ENCODE measurements around the gene MYCBPAP. TPM values are rescaled to one million over a fixed set of nuclear protein-coding genes. Genes with fewer than 3 reads are reported as not detected.

The MYCBPAP gene
- total RNA-seq, 1 experiment from 2014 or later, result 0.52 TPM

- peak; percentile 97 for DNase-seq
Measured at GRCh38 chr17:50541716-50542688, 33.8 kb downstream of the MYCBPAP start.

GRCh38 chr17:50542795-50543774, 34.8 kb downstream of the MYCBPAP start:
- H3K9me3 Mint-ChIP-seq (ENCODE audit: low read depth, unreplicated experiment), result no peaks in the 10 kb centered on the region
- peaks cover 50% of the 10 kb centered on the region for H3K4me1 Mint-ChIP-seq (ENCODE audit: low read depth, unreplicated experiment)
- peak overlapping the region; percentile 90 for H3K27ac Mint-ChIP-seq (ENCODE audit: unreplicated experiment)
- no peaks in the 10 kb centered on the region for H3K27me3 Mint-ChIP-seq (ENCODE audit: unreplicated experiment)
- no peak for TF ChIP-seq CTCF (IDR thresholded peaks at IDR 0.05; ENCODE audit: unreplicated experiment)
- H3K4me3 Mint-ChIP-seq (ENCODE audit: low read depth, unreplicated experiment), result peak overlapping the region; percentile 63
- peak; percentile 70 for DNase-seq
- CTCF ChIA-PET, result interaction anchor here (0.6 to 2.4 kb wide), 17 partner anchors 8 to 181 kb away, joined by 3 to 9 read pairs (median 3); partner anchors contain the start of genes EPN3 and LRRC59
- no TSS peak for BruUV-seq (replicated peaks)
- intact Hi-C loops (cut with micrococcal nuclease; ENCODE audit: unreplicated experiment), result loop anchor here (2.0 to 10.0 kb wide), 2 partner anchors 60 to 412 kb away; no protein-coding TSS in a partner anchor
- peaks cover 47% of the 10 kb centered on the region for H3K36me3 Mint-ChIP-seq (ENCODE audit: insufficient read depth, unreplicated experiment)

More at GRCh38 chr17:50541716-50542688, 33.8 kb downstream of the MYCBPAP start:
- Mint-ChIP-seq H3K9me3 (ENCODE audit: low read depth, unreplicated experiment) (no peaks in the 10 kb centered on the region), H3K36me3 (ENCODE audit: insufficient read depth, unreplicated experiment) (peaks cover 51% of the 10 kb centered on the region), H3K27me3 (ENCODE audit: unreplicated experiment) (no peaks in the 10 kb centered on the region), H3K4me3 (ENCODE audit: low read depth, unreplicated experiment) (peak overlapping the region; percentile 63), H3K4me1 (ENCODE audit: low read depth, unreplicated experiment) (peaks cover 50% of the 10 kb centered on the region), H3K27ac (ENCODE audit: unreplicated experiment) (peak overlapping the region; percentile 90)
- CTCF ChIA-PET, result interaction anchor here (0.6 to 2.4 kb wide), 12 partner anchors 49 to 372 kb away, joined by 3 to 9 read pairs (median 5); partner anchors contain the start of genes LRRC59 and LUC7L3
- intact Hi-C loops (cut with micrococcal nuclease; ENCODE audit: unreplicated experiment), result loop anchor here (2.0 to 10.0 kb wide), 2 partner anchors 59 to 413 kb away; no protein-coding TSS in a partner anchor
- TF ChIP-seq CTCF (IDR thresholded peaks at IDR 0.05; ENCODE audit: unreplicated experiment), result peak; percentile 20
- BruUV-seq (replicated peaks), result TSS peak; percentile 73

- peak; percentile 16 for TF ChIP-seq CTCF (IDR thresholded peaks at IDR 0.05; ENCODE audit: unreplicated experiment)
- Mint-ChIP-seq H3K27me3 (ENCODE audit: unreplicated experiment) (no peaks in the 10 kb centered on the region), H3K4me1 (ENCODE audit: low read depth, unreplicated experiment) (peaks cover 49% of the 10 kb centered on the region), H3K27ac (ENCODE audit: unreplicated experiment) (peak overlapping the region; percentile 90), H3K4me3 (ENCODE audit: low read depth, unreplicated experiment) (no peak overlapping the region), H3K9me3 (ENCODE audit: low read depth, unreplicated experiment) (no peaks in the 10 kb centered on the region), H3K36me3 (ENCODE audit: insufficient read depth, unreplicated experiment) (peaks cover 45% of the 10 kb centered on the region)
- CTCF ChIA-PET, result interaction anchor here (1.0 to 1.4 kb wide), 2 partner anchors 12 to 81 kb away, joined by 4 read pairs; partner anchors contain the start of gene EPN3
- intact Hi-C loops (cut with micrococcal nuclease; ENCODE audit: unreplicated experiment), result loop anchor here (10.0 kb wide), 1 partner anchor 410 kb away; no protein-coding TSS in a partner anchor
- DNase-seq, result no peak
- BruUV-seq (replicated peaks), result no TSS peak
Measured at GRCh38 chr17:50544516-50544915, 36.3 kb downstream of the MYCBPAP start.
